GM12878 (cell line): ENCODE results near the gene BRCA1. TPM values are rescaled to one million over a fixed set of nuclear protein-coding genes. Genes with fewer than 3 reads are reported as not detected.

Experiments used
- ATAC-seq: fragments of 200-7000 bp; cut with Tn5 transposase; 3 replicates; pipeline ENCODE4 v1.9.1; 2020; ENCODE audit warnings: mild to moderate bottlenecking, moderate library complexity
- BruUV-seq: library from RNA; stranded (reverse); fragments of 400-500 nt; replicated peaks from 2 replicates; lab custom pipeline; 2021; lab: Mats Ljungman, UMichigan
- CTCF ChIA-PET: fragments of 300-600 bp; sonication (Branson Sonifier 250); formaldehyde crosslinking; extraction: SDS; loops from one replicate; lab custom pipeline; 2021; ENCODE audit warnings: inconsistent platforms; lab: Yijun Ruan, JAX
- POLR2A ChIA-PET: fragments of 350-600 bp; formaldehyde crosslinking; extraction: SDS; loops from one replicate; lab custom pipeline; 2021; ENCODE audit warnings: inconsistent platforms; lab: Charles Lee
- RAD21 ChIA-PET: fragments of 300-600 bp; sonication (Branson Sonifier 250); formaldehyde crosslinking; loops from one replicate; lab custom pipeline; 2023; ENCODE audit warnings: antibody characterized with exemption; ENCODE audit not compliant: unreplicated experiment; lab: Charles Lee
- SMC1A ChIA-PET: fragments of 300-600 bp; sonication (Branson Sonifier 250); formaldehyde crosslinking; loops from one replicate; lab custom pipeline; 2023; ENCODE audit not compliant: unreplicated experiment, uncharacterized antibody; lab: Charles Lee
- DNase-seq: peaks from one replicate; pipeline ENCODE4 v3.0.0-alpha.2; 2011; ENCODE audit warnings: low read depth, low spot score
- FAIRE-seq: peaks from 3 replicates; lab custom pipeline; 2011; peaks lifted over from hg19 to GRCh38; lab: Jason Lieb, UNC
- H2AFZ ChIP-seq: 2 replicates; pipeline ENCODE4 v1.6.0; 2011; ENCODE audit warnings: low read depth, low read length, control low read depth; ENCODE audit not compliant: control insufficient read depth
- H3K27ac ChIP-seq: 2 replicates; pipeline ENCODE4 v1.5.1; 2011; ENCODE audit warnings: control low read depth; ENCODE audit not compliant: control insufficient read depth, insufficient read depth
- H3K27me3 ChIP-seq, 2 experiments: replicated peaks in 1 of 2; 2 replicates each; pipeline versions ENCODE4 v1.6.0 to v1.6.1; 2011; ENCODE audit warnings: low read length in 1 of 2; ENCODE audit not compliant: control insufficient read depth in 2 of 2, insufficient read depth in 2 of 2
- H3K36me3 ChIP-seq, 2 experiments: 2 replicates each; pipeline ENCODE4 v1.5.1; 2011; ENCODE audit warnings: low read length in 1 of 2; ENCODE audit not compliant: control insufficient read depth in 2 of 2, insufficient read depth in 2 of 2
- H3K4me1 ChIP-seq: 2 replicates; pipeline ENCODE4 v1.6.1; 2011; ENCODE audit warnings: mild to moderate bottlenecking, low read length, moderate library complexity, mixed read lengths; ENCODE audit not compliant: control insufficient read depth, insufficient read depth
- H3K4me2 ChIP-seq: 2 replicates; pipeline ENCODE4 v1.6.0; 2011; ENCODE audit warnings: control low read depth; ENCODE audit not compliant: control insufficient read depth, insufficient read depth
- H3K4me3 ChIP-seq: fragments of 200-600 bp; sonication (generic); 2 replicates; pipeline ENCODE4 v1.5.1; 2016
- H3K79me2 ChIP-seq: 2 replicates; pipeline ENCODE4 v1.6.0; 2011; ENCODE audit warnings: low read length; ENCODE audit not compliant: control insufficient read depth, insufficient read depth
- H3K9ac ChIP-seq: 2 replicates; pipeline ENCODE4 v1.8.0; 2011; ENCODE audit warnings: low read length, control low read depth, mixed read lengths; ENCODE audit not compliant: control insufficient read depth, insufficient read depth
- H3K9me3 ChIP-seq: replicated peaks from 3 replicates; pipeline ENCODE4 v1.5.1; 2011; ENCODE audit warnings: mild to moderate bottlenecking, low read length; ENCODE audit not compliant: control insufficient read depth, insufficient read depth
- H4K20me1 ChIP-seq: 2 replicates; pipeline ENCODE4 v1.6.0; 2011; ENCODE audit not compliant: control insufficient read depth, insufficient read depth
- HDAC2 ChIP-seq: fragments of 200-600 bp; sonication (generic); IDR thresholded peaks from 2 replicates; pipeline ENCODE4 v1.6.1; 2017
- KAT2A ChIP-seq: conservative IDR thresholded peaks from 2 replicates; pipeline ENCODE4 v1.6.1; 2011; ENCODE audit warnings: low read depth, low read length; ENCODE audit not compliant: control insufficient read depth
- KDM1A ChIP-seq: fragments of 200-600 bp; sonication (generic); IDR thresholded peaks from 2 replicates; pipeline ENCODE4 v1.6.1; 2016; ENCODE audit warnings: borderline replicate concordance
- NFYA ChIP-seq: IDR thresholded peaks from 2 replicates; pipeline ENCODE4 v1.6.1; 2011; ENCODE audit warnings: low read depth, mild to moderate bottlenecking, low read length, improper control_type of control experiment, borderline replicate concordance
- NR2C2 ChIP-seq: IDR thresholded peaks from 2 replicates; pipeline ENCODE4 v1.6.1; 2011; ENCODE audit warnings: borderline replicate concordance, low read depth; ENCODE audit not compliant: control insufficient read depth, insufficient read length
- NR2F1 ChIP-seq: fragments of 450-650 bp; conservative IDR thresholded peaks from 2 replicates; pipeline ENCODE4 v1.6.1; 2017; ENCODE audit warnings: mild to moderate bottlenecking
- PAX8 ChIP-seq: fragments of 450-650 bp; IDR thresholded peaks from 2 replicates; pipeline ENCODE4 v1.6.1; 2017; ENCODE audit warnings: mild to moderate bottlenecking, moderate library complexity
- PML ChIP-seq: IDR thresholded peaks from 2 replicates; pipeline ENCODE4 v1.6.1; 2012; ENCODE audit warnings: low read length, inconsistent platforms
- TAF1 ChIP-seq: IDR thresholded peaks from 2 replicates; pipeline ENCODE4 v1.6.1; 2011; ENCODE audit warnings: mild to moderate bottlenecking, low read depth, low read length, borderline replicate concordance
- TCF3 ChIP-seq: IDR thresholded peaks from 2 replicates; pipeline ENCODE4 v1.6.1; 2012; ENCODE audit warnings: low read depth, mild to moderate bottlenecking, low read length, borderline replicate concordance; ENCODE audit not compliant: insufficient read depth
- ZBED1 ChIP-seq: IDR thresholded peaks from 2 replicates; pipeline ENCODE4 v1.6.1; 2016; ENCODE audit warnings: borderline replicate concordance
- ZNF207 ChIP-seq: fragments of 450-650 bp; IDR thresholded peaks from 2 replicates; pipeline ENCODE4 v1.6.1; 2014; ENCODE audit warnings: antibody characterized with exemption, mild to moderate bottlenecking, borderline replicate concordance
- WGBS: methylation state at CpG from one replicate; pipeline ENCODE4 v1.1.6; 2016; ENCODE audit warnings: low lambda C conversion rate; ENCODE audit not compliant: insufficient replicate concordance, insufficient coverage; ENCODE audit errors: missing lambda C conversion rate; 5-methylcytosine and 5-hydroxymethylcytosine counted together
- in situ Hi-C: fragments of 300-500 bp; cut with MboI; formaldehyde crosslinking; loops from 9 replicates; pipeline ENCODE4 v1.14.3; 2018; ENCODE audit warnings: mixed read lengths
- intact Hi-C: fragments of 100-400 bp; cut with micrococcal nuclease; formaldehyde crosslinking; loops from one replicate; pipeline ENCODE4 v1.14.2; 2022; ENCODE audit not compliant: unreplicated experiment
- polyA plus RNA-seq, 11 experiments: library from polyadenylated mRNA; depleted of rRNA in 4 of 11; unstranded in 6 of 11; stranded (reverse) in 5 of 11; fragments of >200 nt; fragmentation: Nextera tagmentation in 4 of 11; fragmentation: Illumina TruSeq in 1 of 11; extraction: Ambion mirVana in 4 of 11; extraction: Trizol in 1 of 11; gene quantifications; 1 replicate in 1 of 11; 2 replicates in 10 of 11; pipeline versions ENCODE4 v1.2.1 to v1.2.3, GENCODE V29; 2011 to 2016; ENCODE audit warnings: inconsistent platforms in 2 of 11, missing spikeins in 2 of 11, low read depth in 1 of 11
- total RNA-seq, 4 experiments: library from RNA; depleted of rRNA in 3 of 4; stranded (reverse); fragments of >200 nt in 3 of 4; fragmentation: Illumina TruSeq in 1 of 4; extraction: Trizol in 1 of 4; gene quantifications; 2 replicates each; pipeline versions ENCODE4 v1.2.1 to v1.2.3, GENCODE V29; 2013 to 2021
- TF ChIP-seq, protein P1 (sequence below): fragments of 450-650 bp; conservative IDR thresholded peaks from 2 replicates; pipeline ENCODE4 v1.6.1; 2017; ENCODE audit warnings: mild to moderate bottlenecking, moderate library complexity
- TF ChIP-seq, protein P2 (sequence below): fragments of 450-650 bp; IDR thresholded peaks from 2 replicates; pipeline ENCODE4 v1.6.1; 2017; ENCODE audit warnings: mild to moderate bottlenecking, low read depth, inconsistent platforms; ENCODE audit not compliant: poor library complexity, severe bottlenecking
- TF ChIP-seq, protein P3 (sequence below): fragments of 450-650 bp; formaldehyde crosslinking; IDR thresholded peaks from 2 replicates; pipeline ENCODE4 v1.4.0; 2022; ENCODE audit warnings: mild to moderate bottlenecking, moderate library complexity

The BRCA1 gene
- total and polyA plus RNA-seq, 10 of the 15 experiments (the other 5 are each of a cell fraction or from before 2014, with no cell fraction given) = 16.8 to 71.2 (median 44.2) TPM

DNA sequence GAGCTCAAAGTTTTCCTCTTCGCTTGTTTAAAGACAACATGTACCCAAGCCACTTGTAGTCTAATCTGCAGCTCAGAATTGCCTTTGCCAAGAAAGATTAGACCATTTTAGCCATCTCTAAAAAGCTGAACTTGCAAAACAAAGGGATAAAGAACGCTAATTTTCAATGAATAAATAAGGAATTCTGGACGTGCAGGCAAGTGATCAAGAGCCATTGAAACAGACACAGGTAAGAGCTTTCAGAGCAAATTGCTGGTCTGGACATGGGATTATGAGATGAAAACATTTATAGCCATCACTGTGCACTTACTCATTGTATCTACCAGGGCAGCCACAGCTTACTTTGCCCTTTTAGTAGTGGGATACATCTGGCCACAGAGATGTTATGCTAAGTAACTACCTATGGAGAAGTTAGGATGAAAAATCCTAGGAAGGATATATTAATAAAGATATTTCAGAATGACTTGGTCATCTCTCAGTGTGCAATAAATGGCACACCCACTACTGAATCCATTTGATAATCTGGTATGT, 55.7 kb downstream of the BRCA1 start (continued):
- no peak for TF ChIP-seq NFYA
- no peak for TF ChIP-seq PAX8
- no peak for TF ChIP-seq KAT2A
- TF ChIP-seq, protein P1, sequence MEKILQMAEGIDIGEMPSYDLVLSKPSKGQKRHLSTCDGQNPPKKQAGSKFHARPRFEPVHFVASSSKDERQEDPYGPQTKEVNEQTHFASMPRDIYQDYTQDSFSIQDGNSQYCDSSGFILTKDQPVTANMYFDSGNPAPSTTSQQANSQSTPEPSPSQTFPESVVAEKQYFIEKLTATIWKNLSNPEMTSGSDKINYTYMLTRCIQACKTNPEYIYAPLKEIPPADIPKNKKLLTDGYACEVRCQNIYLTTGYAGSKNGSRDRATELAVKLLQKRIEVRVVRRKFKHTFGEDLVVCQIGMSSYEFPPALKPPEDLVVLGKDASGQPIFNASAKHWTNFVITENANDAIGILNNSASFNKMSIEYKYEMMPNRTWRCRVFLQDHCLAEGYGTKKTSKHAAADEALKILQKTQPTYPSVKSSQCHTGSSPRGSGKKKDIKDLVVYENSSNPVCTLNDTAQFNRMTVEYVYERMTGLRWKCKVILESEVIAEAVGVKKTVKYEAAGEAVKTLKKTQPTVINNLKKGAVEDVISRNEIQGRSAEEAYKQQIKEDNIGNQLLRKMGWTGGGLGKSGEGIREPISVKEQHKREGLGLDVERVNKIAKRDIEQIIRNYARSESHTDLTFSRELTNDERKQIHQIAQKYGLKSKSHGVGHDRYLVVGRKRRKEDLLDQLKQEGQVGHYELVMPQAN = no peak
- TF ChIP-seq TCF3 = no peak
- TF ChIP-seq NR2F1 = no peak
- TF ChIP-seq PML = no peak
- no peak for TF ChIP-seq TAF1

DNA sequence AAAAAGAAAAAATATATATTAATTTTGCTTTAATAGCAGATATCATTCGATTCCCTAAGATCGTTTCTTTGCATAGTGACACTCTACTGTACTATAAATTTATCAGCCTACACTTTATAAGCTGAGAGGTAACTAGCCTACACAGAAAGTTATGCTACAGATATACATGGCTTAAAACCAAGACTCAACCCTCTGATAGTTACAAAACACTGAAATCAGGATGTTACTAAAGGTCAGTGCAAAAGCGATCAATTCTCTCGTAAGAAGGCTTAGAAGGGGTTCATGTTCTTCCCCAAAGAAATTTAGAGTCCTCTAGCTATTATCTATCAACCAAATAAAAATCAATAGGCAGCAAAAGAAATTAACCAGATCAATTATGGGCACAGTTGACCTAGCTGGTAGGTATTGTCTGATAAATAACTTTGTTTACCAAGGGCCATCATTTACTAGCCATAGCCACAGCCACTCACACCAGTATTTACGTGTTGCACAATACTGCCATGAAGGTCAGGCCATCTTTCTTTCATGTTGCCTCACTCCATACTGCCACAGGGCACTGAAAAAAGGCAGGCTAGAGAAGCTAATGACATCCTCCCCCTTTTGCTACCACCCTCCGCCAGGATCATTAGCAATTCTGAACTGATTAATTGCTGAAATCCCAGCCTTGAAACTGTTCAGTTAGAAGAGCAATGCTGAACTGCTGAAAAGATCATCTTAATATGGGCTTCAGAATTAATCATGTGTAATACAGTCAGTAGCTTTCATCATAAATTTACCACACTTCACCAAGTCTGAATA, 56.4 kb downstream of the BRCA1 start:
- Histone ChIP-seq H3K9ac (no peak overlapping the region), H3K27ac (no peak overlapping the region), H3K36me3 (peaks cover 0 to 9% of the 10 kb centered on the region in 2 experiments; a peak in 2 of 4 replicates), H3K4me3 (no peak overlapping the region), H3K9me3 (no peaks in the 10 kb centered on the region), H3K4me2 (no peak overlapping the region), H3K27me3 (no peaks in the 10 kb centered on the region), H4K20me1 (no peaks in the 10 kb centered on the region), H3K4me1 (no peaks in the 10 kb centered on the region), H3K79me2 (no peaks in the 10 kb centered on the region), H2AFZ (no peak overlapping the region)
- POLR2A ChIA-PET = interaction anchor here (1.2 kb wide), 1 partner anchor 56 kb away, joined by 3 read pairs; the partner anchor contains the start of gene BRCA1
- DNase-seq (no peak), FAIRE-seq (no peak), ATAC-seq (no peak)
- CTCF ChIA-PET = interaction anchor here (0.9 to 1.1 kb wide), 3 partner anchors 23 to 63 kb away, joined by 3 read pairs; no protein-coding TSS in a partner anchor
- RAD21 ChIA-PET = no interaction called here
- intact Hi-C loops = no loop called here
- BruUV-seq = no TSS peak
- SMC1A ChIA-PET = interaction anchor here (0.6 kb wide), 1 partner anchor 71 kb away, joined by 3 read pairs; the partner anchor contains the start of gene RPL27
- in situ Hi-C loops = no loop called here
- WGBS = 95% methylated on average over 6 of the region's 6 CpGs
- TF ChIP-seq, protein P2, sequence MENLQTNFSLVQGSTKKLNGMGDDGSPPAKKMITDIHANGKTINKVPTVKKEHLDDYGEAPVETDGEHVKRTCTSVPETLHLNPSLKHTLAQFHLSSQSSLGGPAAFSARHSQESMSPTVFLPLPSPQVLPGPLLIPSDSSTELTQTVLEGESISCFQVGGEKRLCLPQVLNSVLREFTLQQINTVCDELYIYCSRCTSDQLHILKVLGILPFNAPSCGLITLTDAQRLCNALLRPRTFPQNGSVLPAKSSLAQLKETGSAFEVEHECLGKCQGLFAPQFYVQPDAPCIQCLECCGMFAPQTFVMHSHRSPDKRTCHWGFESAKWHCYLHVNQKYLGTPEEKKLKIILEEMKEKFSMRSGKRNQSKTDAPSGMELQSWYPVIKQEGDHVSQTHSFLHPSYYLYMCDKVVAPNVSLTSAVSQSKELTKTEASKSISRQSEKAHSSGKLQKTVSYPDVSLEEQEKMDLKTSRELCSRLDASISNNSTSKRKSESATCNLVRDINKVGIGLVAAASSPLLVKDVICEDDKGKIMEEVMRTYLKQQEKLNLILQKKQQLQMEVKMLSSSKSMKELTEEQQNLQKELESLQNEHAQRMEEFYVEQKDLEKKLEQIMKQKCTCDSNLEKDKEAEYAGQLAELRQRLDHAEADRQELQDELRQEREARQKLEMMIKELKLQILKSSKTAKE = no peak
- TF ChIP-seq HDAC2 = no peak
- no peak for TF ChIP-seq NR2C2
- no peak for TF ChIP-seq ZBED1
- no peak for TF ChIP-seq KDM1A
- no peak for TF ChIP-seq ZNF207
- TF ChIP-seq, protein P3, sequence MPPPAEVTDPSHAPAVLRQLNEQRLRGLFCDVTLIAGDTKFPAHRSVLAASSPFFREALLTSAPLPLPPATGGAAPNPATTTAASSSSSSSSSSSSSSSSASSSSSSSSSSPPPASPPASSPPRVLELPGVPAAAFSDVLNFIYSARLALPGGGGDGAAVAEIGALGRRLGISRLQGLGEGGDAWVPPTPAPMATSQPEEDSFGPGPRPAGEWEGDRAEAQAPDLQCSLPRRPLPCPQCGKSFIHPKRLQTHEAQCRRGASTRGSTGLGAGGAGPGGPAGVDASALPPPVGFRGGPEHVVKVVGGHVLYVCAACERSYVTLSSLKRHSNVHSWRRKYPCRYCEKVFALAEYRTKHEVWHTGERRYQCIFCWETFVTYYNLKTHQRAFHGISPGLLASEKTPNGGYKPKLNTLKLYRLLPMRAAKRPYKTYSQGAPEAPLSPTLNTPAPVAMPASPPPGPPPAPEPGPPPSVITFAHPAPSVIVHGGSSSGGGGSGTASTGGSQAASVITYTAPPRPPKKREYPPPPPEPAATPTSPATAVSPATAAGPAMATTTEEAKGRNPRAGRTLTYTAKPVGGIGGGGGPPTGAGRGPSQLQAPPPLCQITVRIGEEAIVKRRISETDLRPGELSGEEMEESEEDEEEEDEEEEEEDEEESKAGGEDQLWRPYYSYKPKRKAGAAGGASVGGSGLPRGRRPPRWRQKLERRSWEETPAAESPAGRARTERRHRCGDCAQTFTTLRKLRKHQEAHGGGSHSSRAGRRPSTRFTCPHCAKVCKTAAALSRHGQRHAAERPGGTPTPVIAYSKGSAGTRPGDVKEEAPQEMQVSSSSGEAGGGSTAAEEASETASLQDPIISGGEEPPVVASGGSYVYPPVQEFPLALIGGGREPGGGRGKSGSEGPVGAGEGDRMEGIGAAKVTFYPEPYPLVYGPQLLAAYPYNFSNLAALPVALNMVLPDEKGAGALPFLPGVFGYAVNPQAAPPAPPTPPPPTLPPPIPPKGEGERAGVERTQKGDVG (CRISPR knock-in tag) = no peak
